Umbilical cord (tissue), 2 donors: ENCODE data around the gene LMNA. TPM values are rescaled to one million over a fixed set of nuclear protein-coding genes. Genes with fewer than 3 reads are reported as not detected.
A peak's percentile ranks its signal among the peaks of the same experiment; 100 is the strongest.
"Not testable (repeated sequence)": the region's sequence is repeated elsewhere in the genome, so short reads cannot be mapped to it uniquely, and the experiment has no call there.

ENCODE experiments used
- DNase-seq: peaks from one replicate; pipeline ENCODE4 v3.0.0-alpha.2; 2015; ENCODE audit warnings: low spot score
- total RNA-seq: library from RNA; depleted of rRNA; stranded (reverse); fragments of >200 nt; gene quantifications from one replicate; pipeline ENCODE4 v1.2.3, GENCODE V29; 2014; ENCODE audit warnings: low replicate concordance; ENCODE audit not compliant: insufficient read depth

Gene LMNA
- total RNA-seq, 1 donor from 2014 or later, result 422 TPM

DNA sequence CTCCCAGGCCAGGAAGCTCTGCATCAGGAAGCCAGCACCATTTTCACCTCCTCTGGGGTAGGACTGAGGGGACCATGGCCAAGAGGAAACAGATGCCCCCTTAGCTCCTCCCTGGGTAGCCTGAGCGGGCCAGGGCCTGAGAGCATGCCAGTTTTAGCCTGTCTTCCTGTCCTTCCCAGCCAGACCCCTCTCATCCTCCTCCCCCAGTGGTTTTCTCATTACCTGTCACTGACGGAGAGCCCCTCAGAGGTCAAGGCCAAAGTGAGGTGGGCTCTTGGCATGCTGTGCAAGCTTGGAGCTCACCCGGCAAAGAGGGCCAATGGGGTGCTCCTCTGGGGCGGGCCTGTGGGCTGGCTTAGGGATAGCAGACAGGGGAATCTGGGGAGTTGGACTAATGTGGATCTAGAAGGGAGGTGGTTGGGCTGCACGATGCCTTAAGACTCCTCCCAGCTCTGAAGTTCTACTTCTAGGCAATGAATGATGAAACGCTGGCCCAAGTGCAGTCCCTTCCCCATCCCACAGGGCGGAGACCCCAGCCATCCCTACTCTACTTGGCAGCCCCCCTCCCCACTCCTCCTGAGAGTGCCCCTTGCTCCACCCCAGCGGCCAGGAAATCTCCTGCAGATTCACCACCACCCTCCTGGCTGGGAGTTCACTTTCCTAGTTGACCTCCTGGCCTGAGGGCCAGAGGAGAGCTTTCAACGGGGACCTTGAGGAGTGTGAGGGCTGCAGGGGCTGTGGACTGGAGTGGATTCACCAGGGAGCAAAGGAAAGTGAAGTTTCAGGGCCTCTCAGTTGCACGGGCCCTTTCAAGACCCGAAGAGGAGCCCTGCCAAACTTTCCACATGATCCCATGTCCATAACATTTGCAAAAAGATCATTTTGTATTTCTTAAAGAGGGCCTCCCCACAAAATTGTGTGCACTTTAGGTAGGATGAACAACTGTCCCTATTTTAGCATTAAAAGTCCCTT is 9.4 kb upstream of the LMNA start:
- peak; percentile 89 for DNase-seq

- DNase-seq, result no peak
These were observed 7.7 kb upstream of the LMNA start for GRCh38 chr1:156106624-156107488.

DNA sequence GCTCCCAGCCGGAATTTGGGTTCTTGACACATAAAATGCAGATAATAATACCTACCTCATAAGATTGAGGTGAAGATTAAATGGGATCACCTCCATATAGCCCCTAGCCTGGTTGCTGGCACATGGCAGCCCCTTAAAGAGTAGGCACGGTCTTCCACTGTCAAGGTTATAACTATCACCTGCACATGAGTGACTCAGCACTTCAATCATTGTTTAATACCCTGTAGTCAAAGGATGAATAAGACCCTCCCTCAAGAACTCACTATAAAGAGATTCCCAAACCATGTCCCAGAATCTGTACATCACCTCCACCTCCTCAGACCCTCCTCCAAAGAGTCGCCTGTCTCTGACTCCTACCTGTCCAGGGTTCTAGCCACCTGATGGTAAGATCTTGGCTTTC is 6.5 kb upstream of the LMNA start:
- no peak for DNase-seq

DNA sequence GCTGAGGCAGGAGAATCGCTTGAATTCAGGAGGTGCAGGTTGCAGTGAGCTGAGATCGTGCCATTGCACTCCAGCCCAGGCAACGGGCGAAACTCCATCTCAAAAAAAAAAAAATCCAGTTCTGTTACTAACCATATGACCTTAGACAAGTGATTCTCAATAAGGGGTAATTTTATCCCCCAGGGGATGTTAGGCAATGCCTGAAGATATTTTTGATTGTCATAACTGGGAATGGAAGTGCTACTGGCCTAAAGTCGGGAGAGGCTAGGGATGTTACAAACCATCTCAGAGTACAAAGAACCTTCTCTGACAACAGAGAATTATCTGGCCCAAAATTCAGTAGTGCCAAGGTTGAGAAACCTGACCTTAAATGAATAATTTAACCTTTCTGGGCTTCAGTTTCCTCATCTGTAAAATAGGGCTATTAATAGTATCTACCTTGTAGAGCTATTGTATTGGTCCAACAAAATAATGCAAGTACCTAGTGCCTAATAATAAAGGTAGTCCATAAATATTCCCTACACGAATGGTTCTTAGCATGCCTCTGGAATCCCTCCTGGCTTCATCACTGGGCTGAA is 5.8 kb upstream of the LMNA start:
- DNase-seq, result no peak

- no peak for DNase-seq
These were observed 4.3 kb upstream of the LMNA start for GRCh38 chr1:156110252-156110651.

GRCh38 chr1:156111355-156111962 is 3.1 kb upstream of the LMNA start:
- DNase-seq, result peak; percentile 51

DNA sequence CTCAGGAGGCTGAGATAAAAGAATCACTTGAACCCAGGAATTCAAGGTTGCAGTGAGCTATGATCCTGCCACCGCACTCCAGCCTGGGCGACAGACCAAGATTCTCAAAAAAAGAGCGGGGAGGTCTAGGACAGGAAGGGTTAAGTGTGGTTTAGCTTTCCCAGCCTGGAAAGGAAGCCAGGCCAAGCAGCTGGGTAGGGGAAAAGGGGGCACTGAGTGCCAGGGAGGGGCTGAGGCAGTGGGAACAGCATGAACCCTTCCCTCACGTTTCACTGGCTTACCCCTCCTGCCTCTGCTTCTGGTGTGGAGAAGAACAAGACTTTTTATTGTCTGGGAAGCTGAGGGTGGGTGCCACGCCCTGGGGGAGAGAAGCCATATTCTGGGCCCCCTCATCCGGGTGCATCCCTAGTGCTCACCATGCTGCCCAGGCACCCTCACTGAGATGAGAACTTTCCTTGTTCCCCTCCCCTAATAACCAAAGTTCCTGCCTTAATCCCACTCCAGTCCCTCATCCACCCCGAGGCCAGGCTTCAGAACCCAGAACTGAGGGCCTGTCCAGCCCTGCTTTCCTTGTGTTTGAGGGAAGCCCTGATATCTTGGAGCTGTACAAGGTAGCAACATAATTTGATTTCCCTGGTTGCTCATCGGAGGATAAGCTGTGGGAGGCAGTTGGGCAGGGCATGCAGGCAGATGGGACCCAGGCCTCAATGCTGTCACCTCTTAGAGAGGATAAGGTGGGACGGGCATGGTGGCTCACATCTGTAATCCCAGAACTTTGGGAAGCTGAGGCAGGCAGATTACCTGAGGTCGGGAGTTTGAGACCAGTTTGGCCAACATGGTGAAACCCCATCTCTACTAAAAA is 2.0 kb upstream of the LMNA start:
- no peak for DNase-seq

- peak; percentile 61 for DNase-seq
These were observed 1.1 kb upstream of the LMNA start for GRCh38 chr1:156113282-156113950.

GRCh38 chr1:156114919-156115513 is 505 bp downstream of the LMNA start:
- DNase-seq, result no peak

DNA sequence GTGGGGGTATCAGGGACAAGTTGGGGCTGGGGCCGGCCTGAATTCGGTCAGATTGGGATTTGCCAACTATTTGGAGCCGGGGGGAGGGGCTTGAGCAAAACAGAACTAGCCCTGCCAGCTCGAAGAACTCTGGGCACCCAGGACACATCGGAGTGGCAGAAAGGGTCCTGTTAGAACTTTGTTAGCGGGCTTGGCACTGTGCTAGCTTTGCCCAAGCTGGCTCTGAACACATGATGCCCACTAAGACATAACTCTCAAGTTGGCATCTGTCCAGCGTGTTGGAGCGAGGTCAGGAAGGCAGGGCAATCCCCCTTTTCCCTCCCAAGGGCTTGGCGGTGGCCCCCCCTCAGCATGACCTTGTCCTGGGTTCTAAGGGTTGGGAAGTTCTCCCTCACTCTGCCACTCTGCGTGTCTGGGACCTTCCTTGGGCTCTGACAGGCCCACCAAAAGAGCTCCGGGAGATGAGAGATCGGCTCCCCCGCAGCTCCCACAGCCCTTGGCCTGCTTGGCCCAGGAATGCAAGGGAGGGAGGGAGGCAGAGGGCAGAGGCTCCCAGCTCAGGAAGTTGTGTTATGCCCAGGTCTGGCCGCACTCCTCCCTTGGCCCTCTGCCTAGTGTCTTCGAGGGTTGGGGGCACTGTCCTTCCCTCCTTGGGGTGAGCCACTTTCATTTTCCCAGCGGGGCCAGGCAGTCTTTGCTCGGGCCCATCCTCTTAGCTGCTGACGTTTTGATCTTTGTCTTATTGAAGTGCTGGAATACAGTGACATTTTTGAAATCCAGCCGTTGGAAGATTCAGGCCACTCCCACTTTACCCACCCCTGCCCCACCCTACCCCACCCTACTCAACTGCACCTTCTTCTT is 1.2 kb downstream of the LMNA start:
- peak; percentile 84 for DNase-seq

GRCh38 chr1:156116731-156117130 is 2.2 kb downstream of the LMNA start:
- DNase-seq, result not testable (repeated sequence)

GRCh38 chr1:156117414-156118176 is 3.1 kb downstream of the LMNA start:
- no peak for DNase-seq

- no peak for DNase-seq
These were observed 3.8 kb downstream of the LMNA start for GRCh38 chr1:156118177-156118868.

DNA sequence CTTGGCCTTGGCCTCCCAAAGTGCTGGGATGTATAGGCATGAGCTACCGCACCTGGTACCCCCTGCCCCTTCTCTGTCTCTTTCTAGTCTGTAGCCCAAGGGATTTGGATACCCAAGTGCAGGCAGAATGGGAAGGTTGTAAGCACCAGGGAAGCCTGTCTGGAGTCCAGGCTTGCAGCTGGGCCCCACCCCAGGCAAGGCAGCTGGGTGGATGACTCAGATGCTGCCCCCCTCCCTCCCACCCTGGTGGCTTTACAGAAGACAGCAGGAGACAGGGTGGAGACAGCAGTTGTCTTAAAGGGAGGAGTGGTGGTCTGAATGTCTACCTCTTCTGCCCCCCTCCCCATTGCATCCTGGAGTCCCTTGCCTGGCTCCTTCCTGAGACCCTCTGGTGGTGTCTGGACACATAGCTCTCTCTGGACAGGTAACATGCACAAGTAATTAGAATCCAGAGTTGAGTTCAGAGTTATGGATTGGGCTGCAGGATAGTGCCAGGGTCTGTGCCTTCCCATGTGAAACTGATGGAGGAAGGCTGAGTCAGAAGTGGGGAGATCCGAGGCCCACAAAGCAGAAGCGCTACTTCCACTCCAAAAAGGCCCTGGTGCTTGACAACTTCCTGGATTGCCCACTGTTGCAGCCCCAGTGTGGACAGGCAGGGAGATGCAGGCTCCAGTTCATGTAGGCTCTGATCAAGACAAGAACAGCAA is 5.1 kb downstream of the LMNA start:
- DNase-seq, result peak; percentile 83

DNA sequence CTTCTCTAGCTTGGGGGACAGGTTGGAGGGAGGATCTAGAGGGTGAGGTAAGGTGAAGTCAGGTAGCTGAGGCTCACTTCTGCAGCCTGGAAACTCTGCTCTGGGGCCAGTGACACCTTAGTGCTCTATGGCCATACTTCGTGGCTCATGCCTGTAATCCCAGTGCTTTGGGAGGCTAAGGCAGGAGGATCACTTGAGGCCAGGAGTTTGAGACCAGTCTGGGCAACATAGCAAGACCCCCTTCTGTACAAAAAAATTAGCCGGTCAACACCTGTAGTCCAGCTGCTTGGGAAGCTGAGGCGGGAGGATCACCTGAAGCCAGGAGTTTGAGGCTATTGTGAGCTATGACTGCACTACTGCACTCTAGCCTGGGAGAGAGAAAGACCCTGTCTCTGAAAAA is 5.8 kb downstream of the LMNA start:
- no peak for DNase-seq

DNA sequence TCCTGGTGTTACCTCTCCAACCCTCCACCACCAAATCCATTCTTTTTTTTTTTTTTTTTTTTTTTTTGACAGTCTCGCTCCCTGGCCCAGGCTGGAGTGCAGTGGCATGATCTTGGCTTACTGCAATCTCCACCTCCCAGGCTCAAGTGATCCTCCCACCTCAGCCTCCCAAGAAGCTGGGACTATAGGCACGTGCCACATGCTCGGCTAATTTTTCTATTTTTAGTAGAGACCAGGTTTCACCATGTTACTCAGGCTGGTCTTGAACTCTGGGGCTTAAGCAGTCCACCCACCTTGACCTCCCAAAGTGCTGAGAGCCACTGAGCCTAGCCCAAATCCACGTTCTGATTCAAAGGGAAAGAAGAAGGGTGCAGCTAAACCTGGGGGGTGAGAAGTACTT is 6.5 kb downstream of the LMNA start:
- DNase-seq, result not testable (repeated sequence)

DNA sequence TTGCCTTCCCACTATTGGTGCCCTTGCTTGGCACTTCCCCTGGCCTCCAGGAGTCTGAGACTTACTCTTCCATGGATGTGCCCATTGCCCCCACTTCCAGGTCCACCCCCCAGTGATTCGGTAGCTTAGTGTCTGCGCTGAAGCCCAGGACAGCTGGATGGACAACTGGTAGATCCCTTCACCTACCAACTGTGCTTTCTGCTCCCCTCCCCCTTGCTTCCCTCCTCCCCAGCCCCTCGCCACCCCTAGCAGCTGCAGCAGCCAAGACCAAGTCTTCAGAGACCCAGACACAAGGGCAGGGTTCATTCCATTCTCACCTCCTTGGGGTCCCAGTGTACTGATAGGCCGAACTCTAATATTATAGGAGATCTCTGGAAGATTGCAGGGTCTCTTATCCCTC is 6.9 kb downstream of the LMNA start:
- no peak for DNase-seq
